ENCODE measurements around the gene CEP19.

GRCh38 chr3:196660381-196661166 is 51.5 kb downstream of the CEP19 start:
- TF ChIP-seq POLR2A (IDR thresholded peaks at IDR 0.05) (no peak), CTCF (IDR thresholded peaks at IDR 0.05 in 4 of 5, conservative IDR thresholded peaks at IDR 0.05 in 1 of 5) (no peak)

Measured in gastrocnemius medialis (tissue), 4 donors.